Measurements from ENCODE around the gene C2orf92.

Gene C2orf92

GRCh38 chr2:97714950-97715652 is 45.6 kb downstream of the C2orf92 start:
- TF ChIP-seq SNAI2 (CRISPR knock-in tag; IDR thresholded peaks at IDR 0.05) (no peak), ISL1 (CRISPR knock-in tag; IDR thresholded peaks at IDR 0.05) (no peak), GLIS3 (CRISPR knock-in tag; IDR thresholded peaks at IDR 0.05) (no peak), CSRNP3 (CRISPR knock-in tag; IDR thresholded peaks at IDR 0.05) (no peak), TOX (CRISPR knock-in tag; IDR thresholded peaks at IDR 0.05; ENCODE audit: borderline replicate concordance) (no peak), ZFP3 (CRISPR knock-in tag; IDR thresholded peaks at IDR 0.05) (no peak), ARNTL (CRISPR knock-in tag; IDR thresholded peaks at IDR 0.05; ENCODE audit: borderline replicate concordance, low read depth) (no peak), PPARA (CRISPR knock-in tag; IDR thresholded peaks at IDR 0.05; ENCODE audit: borderline replicate concordance) (no peak), ZC3H10 (CRISPR knock-in tag; IDR thresholded peaks at IDR 0.05) (no peak), OSR1 (CRISPR knock-in tag; IDR thresholded peaks at IDR 0.05) (no peak), ZNF8 (CRISPR knock-in tag; IDR thresholded peaks at IDR 0.05) (no peak), ZNF565 (CRISPR knock-in tag; conservative IDR thresholded peaks at IDR 0.05; ENCODE audit: low read depth) (no peak), BACH2 (CRISPR knock-in tag; IDR thresholded peaks at IDR 0.05; ENCODE audit: borderline replicate concordance) (no peak)
- TF ChIP-seq, protein P1, sequence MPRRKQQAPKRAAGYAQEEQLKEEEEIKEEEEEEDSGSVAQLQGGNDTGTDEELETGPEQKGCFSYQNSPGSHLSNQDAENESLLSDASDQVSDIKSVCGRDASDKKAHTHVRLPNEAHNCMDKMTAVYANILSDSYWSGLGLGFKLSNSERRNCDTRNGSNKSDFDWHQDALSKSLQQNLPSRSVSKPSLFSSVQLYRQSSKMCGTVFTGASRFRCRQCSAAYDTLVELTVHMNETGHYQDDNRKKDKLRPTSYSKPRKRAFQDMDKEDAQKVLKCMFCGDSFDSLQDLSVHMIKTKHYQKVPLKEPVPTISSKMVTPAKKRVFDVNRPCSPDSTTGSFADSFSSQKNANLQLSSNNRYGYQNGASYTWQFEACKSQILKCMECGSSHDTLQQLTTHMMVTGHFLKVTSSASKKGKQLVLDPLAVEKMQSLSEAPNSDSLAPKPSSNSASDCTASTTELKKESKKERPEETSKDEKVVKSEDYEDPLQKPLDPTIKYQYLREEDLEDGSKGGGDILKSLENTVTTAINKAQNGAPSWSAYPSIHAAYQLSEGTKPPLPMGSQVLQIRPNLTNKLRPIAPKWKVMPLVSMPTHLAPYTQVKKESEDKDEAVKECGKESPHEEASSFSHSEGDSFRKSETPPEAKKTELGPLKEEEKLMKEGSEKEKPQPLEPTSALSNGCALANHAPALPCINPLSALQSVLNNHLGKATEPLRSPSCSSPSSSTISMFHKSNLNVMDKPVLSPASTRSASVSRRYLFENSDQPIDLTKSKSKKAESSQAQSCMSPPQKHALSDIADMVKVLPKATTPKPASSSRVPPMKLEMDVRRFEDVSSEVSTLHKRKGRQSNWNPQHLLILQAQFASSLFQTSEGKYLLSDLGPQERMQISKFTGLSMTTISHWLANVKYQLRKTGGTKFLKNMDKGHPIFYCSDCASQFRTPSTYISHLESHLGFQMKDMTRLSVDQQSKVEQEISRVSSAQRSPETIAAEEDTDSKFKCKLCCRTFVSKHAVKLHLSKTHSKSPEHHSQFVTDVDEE (CRISPR knock-in tag; IDR thresholded peaks at IDR 0.05): no peak
- TF ChIP-seq, protein P2, sequence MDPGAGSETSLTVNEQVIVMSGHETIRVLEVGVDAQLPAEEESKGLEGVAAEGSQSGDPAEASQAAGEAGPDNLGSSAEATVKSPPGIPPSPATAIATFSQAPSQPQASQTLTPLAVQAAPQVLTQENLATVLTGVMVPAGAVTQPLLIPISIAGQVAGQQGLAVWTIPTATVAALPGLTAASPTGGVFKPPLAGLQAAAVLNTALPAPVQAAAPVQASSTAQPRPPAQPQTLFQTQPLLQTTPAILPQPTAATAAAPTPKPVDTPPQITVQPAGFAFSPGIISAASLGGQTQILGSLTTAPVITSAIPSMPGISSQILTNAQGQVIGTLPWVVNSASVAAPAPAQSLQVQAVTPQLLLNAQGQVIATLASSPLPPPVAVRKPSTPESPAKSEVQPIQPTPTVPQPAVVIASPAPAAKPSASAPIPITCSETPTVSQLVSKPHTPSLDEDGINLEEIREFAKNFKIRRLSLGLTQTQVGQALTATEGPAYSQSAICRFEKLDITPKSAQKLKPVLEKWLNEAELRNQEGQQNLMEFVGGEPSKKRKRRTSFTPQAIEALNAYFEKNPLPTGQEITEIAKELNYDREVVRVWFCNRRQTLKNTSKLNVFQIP (CRISPR knock-in tag; IDR thresholded peaks at IDR 0.05; ENCODE audit: borderline replicate concordance, low read depth): no peak
- TF ChIP-seq, protein P3, sequence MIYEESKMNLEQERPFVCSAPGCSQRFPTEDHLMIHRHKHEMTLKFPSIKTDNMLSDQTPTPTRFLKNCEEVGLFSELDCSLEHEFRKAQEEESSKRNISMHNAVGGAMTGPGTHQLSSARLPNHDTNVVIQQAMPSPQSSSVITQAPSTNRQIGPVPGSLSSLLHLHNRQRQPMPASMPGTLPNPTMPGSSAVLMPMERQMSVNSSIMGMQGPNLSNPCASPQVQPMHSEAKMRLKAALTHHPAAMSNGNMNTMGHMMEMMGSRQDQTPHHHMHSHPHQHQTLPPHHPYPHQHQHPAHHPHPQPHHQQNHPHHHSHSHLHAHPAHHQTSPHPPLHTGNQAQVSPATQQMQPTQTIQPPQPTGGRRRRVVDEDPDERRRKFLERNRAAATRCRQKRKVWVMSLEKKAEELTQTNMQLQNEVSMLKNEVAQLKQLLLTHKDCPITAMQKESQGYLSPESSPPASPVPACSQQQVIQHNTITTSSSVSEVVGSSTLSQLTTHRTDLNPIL (CRISPR knock-in tag; IDR thresholded peaks at IDR 0.05; ENCODE audit: low read depth): no peak
- TF ChIP-seq, protein P4, sequence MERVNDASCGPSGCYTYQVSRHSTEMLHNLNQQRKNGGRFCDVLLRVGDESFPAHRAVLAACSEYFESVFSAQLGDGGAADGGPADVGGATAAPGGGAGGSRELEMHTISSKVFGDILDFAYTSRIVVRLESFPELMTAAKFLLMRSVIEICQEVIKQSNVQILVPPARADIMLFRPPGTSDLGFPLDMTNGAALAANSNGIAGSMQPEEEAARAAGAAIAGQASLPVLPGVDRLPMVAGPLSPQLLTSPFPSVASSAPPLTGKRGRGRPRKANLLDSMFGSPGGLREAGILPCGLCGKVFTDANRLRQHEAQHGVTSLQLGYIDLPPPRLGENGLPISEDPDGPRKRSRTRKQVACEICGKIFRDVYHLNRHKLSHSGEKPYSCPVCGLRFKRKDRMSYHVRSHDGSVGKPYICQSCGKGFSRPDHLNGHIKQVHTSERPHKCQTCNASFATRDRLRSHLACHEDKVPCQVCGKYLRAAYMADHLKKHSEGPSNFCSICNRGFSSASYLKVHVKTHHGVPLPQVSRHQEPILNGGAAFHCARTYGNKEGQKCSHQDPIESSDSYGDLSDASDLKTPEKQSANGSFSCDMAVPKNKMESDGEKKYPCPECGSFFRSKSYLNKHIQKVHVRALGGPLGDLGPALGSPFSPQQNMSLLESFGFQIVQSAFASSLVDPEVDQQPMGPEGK (CRISPR knock-in tag; IDR thresholded peaks at IDR 0.05; ENCODE audit: borderline replicate concordance): no peak
- no peak for ATAC-seq

GRCh38 chr2:97715951-97716694 is 46.6 kb downstream of the C2orf92 start:
- ATAC-seq: no peak
- TF ChIP-seq ARNTL (CRISPR knock-in tag; IDR thresholded peaks at IDR 0.05; ENCODE audit: borderline replicate concordance, low read depth): no peak
- TF ChIP-seq TCF4 (CRISPR knock-in tag; IDR thresholded peaks at IDR 0.05; ENCODE audit: borderline replicate concordance): no peak
- no peak for TF ChIP-seq ZFP3 (CRISPR knock-in tag; IDR thresholded peaks at IDR 0.05)
- no peak for TF ChIP-seq GLIS3 (CRISPR knock-in tag; IDR thresholded peaks at IDR 0.05)
- TF ChIP-seq ISL1 (CRISPR knock-in tag; IDR thresholded peaks at IDR 0.05): no peak
- no peak for TF ChIP-seq CSRNP3 (CRISPR knock-in tag; IDR thresholded peaks at IDR 0.05)
- no peak for TF ChIP-seq RARB (CRISPR knock-in tag; IDR thresholded peaks at IDR 0.05)
- no peak for TF ChIP-seq SNAI2 (CRISPR knock-in tag; IDR thresholded peaks at IDR 0.05)
- TF ChIP-seq, protein P4 (CRISPR knock-in tag; IDR thresholded peaks at IDR 0.05; ENCODE audit: borderline replicate concordance): no peak
- no peak for TF ChIP-seq PPARA (CRISPR knock-in tag; IDR thresholded peaks at IDR 0.05; ENCODE audit: borderline replicate concordance)
- TF ChIP-seq BACH2 (CRISPR knock-in tag; IDR thresholded peaks at IDR 0.05; ENCODE audit: borderline replicate concordance): no peak
- TF ChIP-seq ZC3H10 (CRISPR knock-in tag; IDR thresholded peaks at IDR 0.05): no peak
- TF ChIP-seq ZNF565 (CRISPR knock-in tag; conservative IDR thresholded peaks at IDR 0.05; ENCODE audit: low read depth): no peak
- no peak for TF ChIP-seq TOX (CRISPR knock-in tag; IDR thresholded peaks at IDR 0.05; ENCODE audit: borderline replicate concordance)
- TF ChIP-seq ZNF8 (CRISPR knock-in tag; IDR thresholded peaks at IDR 0.05): no peak
- TF ChIP-seq, protein P1 (CRISPR knock-in tag; IDR thresholded peaks at IDR 0.05): no peak
